T-helper 1 cell treated with Interleukin-12 subunit alpha and Interleukin-12 subunit beta and Interleukin-4 antibody, amounts not matched to agents 30 ng/mL and 1 ng/mL, for 36 hours (primary cell): ENCODE measurements around the gene UROC1. TPM values are rescaled to one million over a fixed set of nuclear protein-coding genes. Genes with fewer than 3 reads are reported as not detected.

Experiments used
- total RNA-seq: library from RNA; stranded (reverse); gene quantifications from 2 replicates; pipeline ENCODE4 v1.2.3, GENCODE V29; 2022

Gene UROC1
- total RNA-seq, 1 donor from 2014 or later: not detected

Other genes starting within 250 kb of the UROC1 start
- gene KLF15, start 160.4 kb downstream of the UROC1 start, total RNA-seq: not detected in 2 replicates
- not detected in 2 replicates for gene CFAP100, start 122.9 kb downstream of the UROC1 start, total RNA-seq
- 32.5 and 32.6 TPM in 2 replicates for gene ZXDC, start 41.9 kb downstream of the UROC1 start, total RNA-seq
- not detected in 2 replicates for gene CHST13, start 6.4 kb upstream of the UROC1 start, total RNA-seq
- not detected in 2 replicates for gene C3orf22, start 41.2 kb upstream of the UROC1 start, total RNA-seq
- gene TXNRD3, start 137.4 kb upstream of the UROC1 start, total RNA-seq: 0.24 and 0.81 TPM in 2 replicates
- gene CHCHD6, start 186.5 kb upstream of the UROC1 start, total RNA-seq: 5.2 and 6.8 TPM in 2 replicates